ENCODE results near the gene CRP.

GRCh38 chr1:159753386-159753785 is 39.0 kb upstream of the CRP start:
- TF ChIP-seq YY1 (IDR thresholded peaks at IDR 0.05; ENCODE audit: insufficient read depth, insufficient replicate concordance, low read depth, low read length) (no peak), CHD2 (IDR thresholded peaks at IDR 0.05; ENCODE audit: low read depth, low read length) (no peak), TRIM24 (CRISPR knock-in tag; IDR thresholded peaks at IDR 0.05) (no peak), ZNF143 (CRISPR knock-in tag; IDR thresholded peaks at IDR 0.05) (no peak), ZNF674 (CRISPR knock-in tag; IDR thresholded peaks at IDR 0.05; ENCODE audit: low read depth) (no peak)

All from HepG2 (cell line).